Measurements from ENCODE around the gene IL20.

DNA sequence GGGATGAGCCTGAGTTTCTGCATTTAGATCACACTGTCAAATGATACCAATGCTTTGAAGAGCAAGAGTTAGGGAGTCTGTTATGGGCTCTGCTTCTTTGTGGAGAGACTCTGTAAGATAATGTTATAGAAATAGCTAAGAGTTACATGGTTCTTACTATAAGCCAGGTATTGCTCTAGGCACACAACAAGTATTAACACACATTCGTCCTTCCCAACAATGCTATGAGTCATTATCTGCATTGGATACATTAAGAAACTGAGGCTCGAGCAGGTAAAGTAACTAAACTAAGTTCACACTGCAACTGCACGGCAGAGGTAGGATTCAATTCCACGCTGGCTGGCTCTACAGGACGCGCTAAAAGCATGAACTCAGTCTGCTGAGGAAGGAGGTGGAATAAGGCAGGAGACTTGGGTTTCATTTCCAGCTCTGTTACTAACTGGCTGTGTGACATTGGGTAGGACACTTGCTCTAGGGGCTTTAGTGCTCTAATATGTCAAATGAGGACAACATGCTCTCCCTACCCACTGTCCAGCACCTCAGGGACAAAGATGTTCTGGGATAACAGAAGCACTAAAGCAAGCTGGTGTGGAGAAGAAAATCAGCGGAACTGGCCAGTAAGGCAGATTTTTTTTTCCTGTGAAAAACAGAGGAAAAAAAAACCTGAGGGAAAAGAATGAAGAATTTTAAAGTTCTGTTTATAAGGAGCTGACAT lies 23.7 kb upstream of the IL20 start:
- TF ChIP-seq CTCF (IDR thresholded peaks at IDR 0.05; ENCODE audit: control extremely low read depth in 1 of 3, insufficient read depth in 1 of 3, low read depth in 1 of 3, low read length in 3 of 3) (no peak), TCF12 (IDR thresholded peaks at IDR 0.05; ENCODE audit: low read depth, low read length) (no peak), RAD21 (IDR thresholded peaks at IDR 0.05 in 1 of 2, conservative IDR thresholded peaks at IDR 0.05 in 1 of 2; ENCODE audit: low read depth in 2 of 2, low read length in 2 of 2) (no peak), EP300 (IDR thresholded peaks at IDR 0.05; ENCODE audit: borderline replicate concordance in 1 of 2, low read depth in 2 of 2, low read length in 2 of 2) (no peak), MAFK (IDR thresholded peaks at IDR 0.05; ENCODE audit: low read depth, low read length) (no peak), HDAC2 (IDR thresholded peaks at IDR 0.05; ENCODE audit: borderline replicate concordance in 1 of 2, low read depth in 2 of 2, low read length in 2 of 2) (no peak), SP4 (IDR thresholded peaks at IDR 0.05; ENCODE audit: low read length) (no peak), POLR2A (IDR thresholded peaks at IDR 0.05; ENCODE audit: control extremely low read depth in 1 of 2, low read depth in 2 of 2, low read length in 2 of 2) (no peak)
- TF ChIP-seq, protein P1, sequence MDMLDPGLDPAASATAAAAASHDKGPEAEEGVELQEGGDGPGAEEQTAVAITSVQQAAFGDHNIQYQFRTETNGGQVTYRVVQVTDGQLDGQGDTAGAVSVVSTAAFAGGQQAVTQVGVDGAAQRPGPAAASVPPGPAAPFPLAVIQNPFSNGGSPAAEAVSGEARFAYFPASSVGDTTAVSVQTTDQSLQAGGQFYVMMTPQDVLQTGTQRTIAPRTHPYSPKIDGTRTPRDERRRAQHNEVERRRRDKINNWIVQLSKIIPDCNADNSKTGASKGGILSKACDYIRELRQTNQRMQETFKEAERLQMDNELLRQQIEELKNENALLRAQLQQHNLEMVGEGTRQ (IDR thresholded peaks at IDR 0.05; ENCODE audit: low read length): no peak
- TF ChIP-seq, protein P2, sequence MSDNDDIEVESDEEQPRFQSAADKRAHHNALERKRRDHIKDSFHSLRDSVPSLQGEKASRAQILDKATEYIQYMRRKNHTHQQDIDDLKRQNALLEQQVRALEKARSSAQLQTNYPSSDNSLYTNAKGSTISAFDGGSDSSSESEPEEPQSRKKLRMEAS (IDR thresholded peaks at IDR 0.05): no peak

All from H1 (cell line).